Measurements from ENCODE around the gene SLC9A3.
"Not testable (repeated sequence)": the region's sequence is repeated elsewhere in the genome, so short reads cannot be mapped to it uniquely, and the experiment has no call there.

The SLC9A3 gene

GRCh38 chr5:514673-515072, 9.6 kb downstream of the SLC9A3 start:
- H3K27me3 Mint-ChIP-seq: peaks cover 62% of the 10 kb centered on the region
- peaks cover 11% of the 10 kb centered on the region for H3K36me3 Mint-ChIP-seq
- no peak overlapping the region for H3K4me3 Mint-ChIP-seq
- H3K9me3 Mint-ChIP-seq: peaks cover 11% of the 10 kb centered on the region
- no peaks in the 10 kb centered on the region for H3K4me1 Mint-ChIP-seq
- no peak overlapping the region for H3K27ac Mint-ChIP-seq
- ATAC-seq: no peak

DNA sequence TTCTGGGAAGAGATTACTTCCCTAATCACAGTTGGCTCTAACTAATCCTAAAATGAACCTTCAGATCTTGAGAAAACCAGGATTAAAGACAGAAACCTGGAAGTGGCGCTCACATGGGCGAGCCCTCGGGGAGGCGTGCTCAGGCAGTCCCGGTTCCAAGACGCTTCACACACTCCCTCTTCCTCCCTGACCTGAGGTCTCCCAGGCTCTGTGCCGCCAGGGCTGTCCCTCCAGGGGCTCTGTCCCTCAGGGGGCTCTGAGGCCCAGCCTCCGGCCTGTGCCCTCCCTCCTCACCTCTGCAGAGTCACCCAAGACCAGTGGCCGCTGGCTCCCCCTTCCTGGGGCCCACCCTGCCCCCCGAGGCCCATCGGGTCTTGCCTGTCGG, 10.2 kb downstream of the SLC9A3 start:
- Mint-ChIP-seq H3K9me3 (peaks cover 11% of the 10 kb centered on the region), H3K27ac (no peak overlapping the region), H3K27me3 (peaks cover 65% of the 10 kb centered on the region), H3K4me1 (no peaks in the 10 kb centered on the region), H3K4me3 (no peak overlapping the region), H3K36me3 (peaks cover 11% of the 10 kb centered on the region)
- ATAC-seq: peak; percentile 3

- H3K4me3 Mint-ChIP-seq: no peak overlapping the region
- H3K9me3 Mint-ChIP-seq: peaks cover 11% of the 10 kb centered on the region
- peak; percentile 18 for ATAC-seq
- no peak overlapping the region for H3K27ac Mint-ChIP-seq
- peaks cover 67% of the 10 kb centered on the region for H3K27me3 Mint-ChIP-seq
- H3K36me3 Mint-ChIP-seq: peaks cover 11% of the 10 kb centered on the region
- H3K4me1 Mint-ChIP-seq: no peaks in the 10 kb centered on the region
These were observed 10.8 kb downstream of the SLC9A3 start for GRCh38 chr5:513216-514100.

DNA sequence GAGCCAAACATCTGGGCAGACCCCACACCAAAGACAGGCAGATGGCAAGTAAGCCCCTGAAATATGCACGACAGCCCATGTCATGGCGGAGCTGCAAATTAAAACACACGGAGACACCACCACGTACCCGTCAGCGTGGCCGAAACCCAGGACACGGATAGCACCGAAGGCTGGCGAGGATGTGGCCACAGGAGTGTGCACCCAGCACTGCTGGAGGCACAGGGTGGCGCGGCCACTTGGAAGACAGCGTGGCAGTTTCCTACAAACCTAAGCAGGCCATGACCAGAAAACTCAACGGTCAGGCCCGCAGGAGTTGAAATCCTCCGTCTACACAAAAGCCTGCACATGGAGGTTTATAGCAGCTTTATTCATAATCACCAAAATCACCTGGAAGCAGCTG, 12.8 kb downstream of the SLC9A3 start:
- Mint-ChIP-seq H3K27me3 (peaks cover 56% of the 10 kb centered on the region), H3K4me1 (no peaks in the 10 kb centered on the region), H3K4me3 (no peak overlapping the region), H3K36me3 (peaks cover 4% of the 10 kb centered on the region), H3K27ac (no peak overlapping the region), H3K9me3 (peaks cover 5% of the 10 kb centered on the region)
- no peak for ATAC-seq

GRCh38 chr5:510521-510920, 13.7 kb downstream of the SLC9A3 start:
- Mint-ChIP-seq H3K27me3 (peaks cover 47% of the 10 kb centered on the region), H3K4me1 (no peaks in the 10 kb centered on the region), H3K36me3 (peaks cover 4% of the 10 kb centered on the region), H3K9me3 (peaks cover 5% of the 10 kb centered on the region), H3K27ac (no peak overlapping the region), H3K4me3 (no peak overlapping the region)
- no peak for ATAC-seq

DNA sequence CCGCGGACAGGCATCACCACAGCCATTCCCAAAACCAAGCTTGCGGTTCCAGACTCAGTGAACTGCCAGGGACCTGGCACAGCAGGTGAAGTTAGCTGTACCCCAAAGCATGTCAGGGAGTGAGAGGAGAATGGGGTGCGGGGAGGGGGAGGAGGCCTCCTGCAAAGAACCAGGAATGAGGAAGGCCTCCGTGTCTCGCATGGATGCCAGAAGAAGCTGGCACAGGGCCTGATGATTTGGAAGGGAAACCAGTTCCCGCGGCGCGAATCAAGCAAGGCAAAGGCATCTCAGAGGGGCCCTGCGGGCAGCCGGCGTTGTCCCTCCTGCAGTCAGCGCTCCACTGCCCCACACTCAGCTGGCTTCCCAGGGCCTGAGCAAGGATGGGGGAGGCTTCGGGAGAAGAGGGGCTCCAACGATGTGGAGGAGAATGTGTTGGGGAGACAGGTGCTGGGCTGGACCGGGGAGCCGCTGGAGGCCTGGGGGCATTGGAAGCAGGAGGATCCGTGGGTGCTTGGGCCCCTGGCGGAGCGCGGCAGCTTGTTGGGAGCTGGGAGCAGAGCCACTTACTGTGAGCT, 14.6 kb downstream of the SLC9A3 start:
- Mint-ChIP-seq H3K4me3 (no peak overlapping the region), H3K27ac (no peak overlapping the region), H3K9me3 (peaks cover 5% of the 10 kb centered on the region), H3K4me1 (no peaks in the 10 kb centered on the region), H3K36me3 (peaks cover 4% of the 10 kb centered on the region), H3K27me3 (peaks cover 43% of the 10 kb centered on the region)
- no peak for ATAC-seq

DNA sequence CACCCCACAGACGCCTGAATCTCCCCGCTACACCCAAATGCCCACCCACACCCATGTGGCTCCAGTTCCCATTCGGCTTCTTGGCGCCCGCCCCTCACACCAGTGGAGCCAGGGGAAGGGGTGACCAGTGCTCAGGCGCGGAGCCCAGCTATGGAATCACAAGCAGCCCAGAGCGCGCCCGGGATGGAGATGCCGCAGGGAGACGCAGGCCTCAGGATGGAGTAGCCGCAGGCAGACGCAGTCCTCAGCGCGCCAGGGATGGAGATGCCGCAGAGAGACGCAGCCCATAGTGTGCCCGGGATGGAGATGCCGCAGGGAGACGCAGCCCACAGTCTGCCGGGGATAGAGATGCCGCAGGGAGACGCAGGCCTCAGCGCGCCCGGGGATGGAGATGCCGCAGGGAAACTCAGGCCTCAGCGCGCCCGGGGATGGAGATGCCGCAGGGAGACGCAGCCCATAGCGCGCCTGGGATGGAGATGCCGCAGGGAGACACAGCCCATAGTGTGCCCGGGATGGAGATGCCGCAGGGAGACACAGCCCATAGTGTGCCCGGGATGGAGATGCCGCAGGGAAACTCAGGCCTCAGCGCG, 16.2 kb downstream of the SLC9A3 start:
- not testable (repeated sequence) for H3K27ac Mint-ChIP-seq, ATAC-seq, H3K4me3 Mint-ChIP-seq, H3K4me1 Mint-ChIP-seq, H3K36me3 Mint-ChIP-seq, H3K9me3 Mint-ChIP-seq
- peaks cover 56% of the 10 kb centered on the region for H3K27me3 Mint-ChIP-seq

GRCh38 chr5:505951-506525, 18.2 kb downstream of the SLC9A3 start:
- H3K4me1 Mint-ChIP-seq: no peaks in the 10 kb centered on the region
- H3K4me3 Mint-ChIP-seq: no peak overlapping the region
- ATAC-seq: no peak
- no peak overlapping the region for H3K27ac Mint-ChIP-seq
- peaks cover 70% of the 10 kb centered on the region for H3K27me3 Mint-ChIP-seq
- peaks cover 8% of the 10 kb centered on the region for H3K9me3 Mint-ChIP-seq
- peaks cover 4% of the 10 kb centered on the region for H3K36me3 Mint-ChIP-seq

DNA sequence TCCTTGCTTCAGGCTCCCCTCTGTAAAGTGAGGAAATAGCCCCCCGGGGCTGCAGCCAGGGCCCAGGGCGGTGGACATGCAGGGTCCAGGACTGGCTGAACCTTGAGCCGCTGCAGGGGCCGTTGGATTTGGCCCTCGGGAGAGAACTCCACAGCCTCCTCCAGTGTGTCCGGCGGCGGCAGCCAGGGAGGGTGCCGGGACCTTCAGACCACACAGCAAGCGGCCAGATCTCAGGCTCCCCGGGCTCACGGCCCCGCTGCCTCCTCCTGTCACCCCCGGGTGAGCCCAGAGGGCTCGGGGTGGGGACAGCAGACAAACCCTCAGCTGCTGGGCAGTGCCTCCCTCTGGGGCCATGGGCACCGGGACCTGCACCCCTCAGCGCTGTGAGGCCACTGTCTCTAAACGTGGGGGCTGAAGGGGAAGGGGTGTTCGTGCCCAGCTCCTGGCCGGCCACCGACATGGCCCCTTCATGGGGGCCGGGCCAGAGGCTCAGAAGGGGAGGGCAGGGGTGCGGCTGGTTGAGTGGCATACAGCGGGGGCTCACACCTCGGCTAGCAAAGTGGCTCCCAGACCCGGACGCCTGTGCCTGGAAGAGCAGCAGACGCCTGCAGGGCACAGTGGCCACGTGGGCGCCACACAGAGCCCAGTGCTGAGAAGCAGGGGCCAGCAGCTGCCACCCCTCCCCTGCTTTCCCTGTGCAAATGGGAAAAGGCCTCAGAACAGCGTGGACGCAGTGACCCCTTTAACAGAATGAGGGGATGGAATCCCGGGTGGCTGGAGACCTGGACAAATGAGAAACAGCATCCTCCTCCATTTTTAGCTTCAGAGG, 19.7 kb downstream of the SLC9A3 start:
- Mint-ChIP-seq H3K4me3 (no peak overlapping the region), H3K36me3 (peaks cover 4% of the 10 kb centered on the region), H3K4me1 (no peaks in the 10 kb centered on the region), H3K27me3 (peaks cover 70% of the 10 kb centered on the region), H3K27ac (no peak overlapping the region), H3K9me3 (peaks cover 8% of the 10 kb centered on the region)
- ATAC-seq: peak; percentile 25

DNA sequence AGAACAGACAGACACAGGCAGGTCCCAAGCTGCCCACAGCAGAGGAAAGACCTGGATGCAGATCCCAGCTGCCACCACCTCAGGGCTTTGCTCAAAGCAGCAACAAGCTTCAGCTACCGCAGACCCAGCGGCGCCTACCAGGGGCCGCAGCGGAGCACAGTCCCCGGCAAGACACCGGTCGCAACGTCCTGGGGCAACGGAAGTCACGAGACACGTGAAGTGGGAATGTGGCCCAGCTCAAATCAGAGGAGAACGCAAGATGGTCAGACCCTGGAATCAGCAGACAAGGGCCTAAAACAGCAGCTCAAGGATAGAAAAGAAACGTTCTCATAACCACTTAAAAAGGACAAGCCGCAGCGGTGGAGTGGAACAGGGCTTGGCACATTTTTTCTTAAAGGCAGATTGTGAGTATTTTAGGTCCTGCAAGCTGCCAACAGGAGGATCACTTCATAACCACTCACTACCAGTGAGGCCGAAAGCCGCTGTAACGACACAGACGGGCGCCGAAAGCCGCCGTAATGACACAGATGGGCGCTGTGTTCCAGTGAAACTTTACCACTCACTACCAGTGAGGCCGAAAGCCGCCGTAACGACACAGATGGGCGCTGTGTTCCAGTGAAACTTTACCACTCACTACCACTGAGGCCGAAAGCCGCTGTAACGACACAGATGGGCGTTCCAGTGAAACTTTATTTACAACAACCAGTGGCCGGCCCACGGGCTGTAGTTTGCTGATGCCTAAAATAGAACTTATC, 21.7 kb downstream of the SLC9A3 start:
- ATAC-seq: no peak
- Mint-ChIP-seq H3K27ac (no peak overlapping the region), H3K36me3 (no peaks in the 10 kb centered on the region), H3K4me1 (no peaks in the 10 kb centered on the region), H3K4me3 (no peak overlapping the region), H3K27me3 (peaks cover 72% of the 10 kb centered on the region), H3K9me3 (peaks cover 3% of the 10 kb centered on the region)

DNA sequence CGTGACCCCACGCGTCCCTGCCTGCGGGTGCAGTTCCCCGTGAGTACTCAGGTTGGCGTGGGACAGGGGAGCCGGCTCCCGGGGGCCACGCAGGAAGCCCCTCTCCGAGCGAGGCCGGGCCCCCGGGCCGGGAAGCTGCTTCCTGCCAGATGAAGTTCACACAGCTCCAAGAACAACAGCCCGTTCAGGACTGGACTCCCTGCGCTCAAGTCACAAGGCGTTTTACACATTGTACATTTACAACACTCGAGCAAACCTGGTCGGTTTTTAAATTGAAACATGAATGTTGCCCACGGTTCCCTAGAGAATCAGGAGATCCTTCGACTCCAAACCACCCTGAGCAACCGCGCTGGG, 22.4 kb downstream of the SLC9A3 start:
- ATAC-seq: no peak
- H3K27ac Mint-ChIP-seq: no peak overlapping the region
- H3K36me3 Mint-ChIP-seq: no peaks in the 10 kb centered on the region
- H3K4me3 Mint-ChIP-seq: no peak overlapping the region
- no peaks in the 10 kb centered on the region for H3K4me1 Mint-ChIP-seq
- peaks cover 79% of the 10 kb centered on the region for H3K27me3 Mint-ChIP-seq
- peaks cover 3% of the 10 kb centered on the region for H3K9me3 Mint-ChIP-seq

GRCh38 chr5:501105-501830, 23.0 kb downstream of the SLC9A3 start:
- Mint-ChIP-seq H3K27me3 (peaks cover 84% of the 10 kb centered on the region), H3K27ac (no peak overlapping the region), H3K36me3 (no peaks in the 10 kb centered on the region), H3K9me3 (peaks cover 3% of the 10 kb centered on the region), H3K4me1 (no peaks in the 10 kb centered on the region), H3K4me3 (no peak overlapping the region)
- ATAC-seq: no peak

DNA sequence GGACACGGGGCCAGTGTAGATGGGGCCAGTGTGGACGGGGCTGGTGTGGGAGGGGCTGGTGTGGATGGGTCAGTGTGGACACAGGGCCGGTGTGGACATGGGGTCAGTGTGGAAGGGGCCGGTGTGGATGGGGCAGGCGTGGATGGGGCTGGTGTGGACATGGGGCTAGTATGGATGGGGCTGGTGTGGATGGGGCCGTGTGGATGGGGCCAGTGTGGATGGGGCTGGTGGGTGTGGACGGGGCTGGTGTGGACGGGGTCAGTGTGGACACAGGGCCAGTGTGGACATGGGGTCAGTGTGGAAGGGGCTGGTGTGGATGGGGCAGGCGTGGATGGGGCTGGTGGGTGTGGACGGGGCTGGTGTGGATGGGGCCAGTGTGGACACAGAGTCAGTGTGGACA, 23.8 kb downstream of the SLC9A3 start:
- H3K4me3 Mint-ChIP-seq: no peak overlapping the region
- peaks cover 90% of the 10 kb centered on the region for H3K27me3 Mint-ChIP-seq
- no peaks in the 10 kb centered on the region for H3K36me3 Mint-ChIP-seq
- H3K27ac Mint-ChIP-seq: no peak overlapping the region
- no peaks in the 10 kb centered on the region for H3K4me1 Mint-ChIP-seq
- peaks cover 6% of the 10 kb centered on the region for H3K9me3 Mint-ChIP-seq
- ATAC-seq: peak; percentile 47

Data from stimulated activated memory B cell treated with anti-CD40 and anti-IgM and Interleukin-4, amounts not matched to agents 10 μg/mL and 1 μg/mL and 100 μg/mL, for 72 hours (primary cell).